HEK293 (cell line): Measurements from ENCODE around the gene COX7A1.

Experiments used
- CTCF ChIA-PET: fragments of 350-600 bp; formaldehyde crosslinking; extraction: SDS; loops from one replicate; lab custom pipeline; 2021; ENCODE audit warnings: antibody characterized with exemption; lab: Yijun Ruan, JAX
- POLR2A ChIA-PET: fragments of 300-600 bp; formaldehyde crosslinking; extraction: SDS; loops from one replicate; lab custom pipeline; 2020; ENCODE audit warnings: antibody characterized with exemption, inconsistent platforms; lab: Yijun Ruan, JAX
- H3K27ac ChIP-seq: fragments of 200-500 bp; sonication (Bioruptor generic); 2 replicates; pipeline ENCODE4 v1.5.1; 2014; ENCODE audit warnings: low read depth, low read length, control low read depth, inconsistent platforms; ENCODE audit errors: extremely low read depth
- H3K36me3 ChIP-seq, 2 experiments: fragments of 200-500 bp in 1 of 2; sonication (Bioruptor generic) in 1 of 2; 1 replicate in 1 of 2; 2 replicates in 1 of 2; pipeline ENCODE4 v1.5.1; 2014 to 2017; ENCODE audit warnings: inconsistent platforms in 2 of 2, low read length in 2 of 2; ENCODE audit not compliant: control insufficient read depth in 2 of 2, insufficient read depth in 1 of 2
- H3K4me1 ChIP-seq: fragments of 200-500 bp; sonication (Bioruptor generic); 2 replicates; pipeline ENCODE4 v1.5.1; 2014; ENCODE audit warnings: mild to moderate bottlenecking, low read length, inconsistent platforms; ENCODE audit not compliant: control insufficient read depth, insufficient read depth
- H3K4me3 ChIP-seq: 2 replicates; pipeline ENCODE4 v1.5.1; 2011; ENCODE audit warnings: low read depth, mild to moderate bottlenecking, control low read depth, low read length, moderate library complexity
- H3K9me3 ChIP-seq: fragments of 200-500 bp; sonication (Bioruptor generic); 2 replicates; pipeline ENCODE4 v1.5.1; 2014; ENCODE audit warnings: low read depth, low read length, inconsistent platforms; ENCODE audit not compliant: control insufficient read depth, insufficient read depth
- GLIS1 ChIP-seq: fragments of 450-650 bp; formaldehyde crosslinking; IDR thresholded peaks from 2 replicates; pipeline ENCODE4 v1.5.1; 2016; ENCODE audit warnings: missing biosample characterization, missing genetic modification characterization
- HOXD13 ChIP-seq: sonication (generic); formaldehyde crosslinking; IDR thresholded peaks from 2 replicates; pipeline ENCODE4 v1.8.0; 2022; ENCODE audit warnings: missing genetic modification reagents, borderline replicate concordance
- KLF16 ChIP-seq: fragments of 450-650 bp; formaldehyde crosslinking; IDR thresholded peaks from 2 replicates; pipeline ENCODE4 v1.5.1; 2017; ENCODE audit warnings: missing biosample characterization, missing genetic modification characterization
- MZF1 ChIP-seq: fragments of 450-650 bp; formaldehyde crosslinking; IDR thresholded peaks from 2 replicates; pipeline ENCODE4 v1.5.1; 2017; ENCODE audit warnings: missing biosample characterization, missing genetic modification characterization, borderline replicate concordance
- SP2 ChIP-seq: fragments of 450-650 bp; formaldehyde crosslinking; IDR thresholded peaks from 2 replicates; pipeline ENCODE4 v1.5.1; 2016; ENCODE audit warnings: missing biosample characterization, missing genetic modification characterization
- SP3 ChIP-seq: fragments of 450-650 bp; formaldehyde crosslinking; IDR thresholded peaks from 2 replicates; pipeline ENCODE4 v1.5.1; 2016; ENCODE audit warnings: missing biosample characterization, missing genetic modification characterization
- SP7 ChIP-seq: fragments of 450-650 bp; formaldehyde crosslinking; IDR thresholded peaks from 2 replicates; pipeline ENCODE4 v1.5.1; 2016; ENCODE audit warnings: missing biosample characterization, missing genetic modification characterization
- ZBTB7A ChIP-seq: fragments of 450-650 bp; formaldehyde crosslinking; IDR thresholded peaks from 2 replicates; pipeline ENCODE4 v1.5.1; 2016; ENCODE audit warnings: low read depth, missing biosample characterization, missing genetic modification characterization
- ZNF202 ChIP-seq: fragments of 450-650 bp; formaldehyde crosslinking; IDR thresholded peaks from 2 replicates; pipeline ENCODE4 v1.5.1; 2016; ENCODE audit warnings: missing biosample characterization, missing genetic modification characterization, borderline replicate concordance
- ZNF514 ChIP-seq: fragments of 450-650 bp; formaldehyde crosslinking; IDR thresholded peaks from 2 replicates; pipeline ENCODE4 v1.5.1; 2016; ENCODE audit warnings: missing biosample characterization, missing genetic modification characterization
- ZNF600 ChIP-seq: fragments of 450-650 bp; formaldehyde crosslinking; IDR thresholded peaks from 2 replicates; pipeline ENCODE4 v1.5.1; 2016; ENCODE audit warnings: missing biosample characterization, missing genetic modification characterization
- ZSCAN16 ChIP-seq: fragments of 450-650 bp; formaldehyde crosslinking; IDR thresholded peaks from 2 replicates; pipeline ENCODE4 v1.5.1; 2016; ENCODE audit warnings: missing biosample characterization, missing genetic modification characterization
- ZSCAN30 ChIP-seq: fragments of 450-650 bp; IDR thresholded peaks from 2 replicates; pipeline ENCODE4 v1.5.1; 2018; ENCODE audit warnings: missing biosample characterization, mild to moderate bottlenecking, missing genetic modification characterization, moderate library complexity
- ZXDB ChIP-seq: fragments of 450-650 bp; formaldehyde crosslinking; IDR thresholded peaks from 2 replicates; pipeline ENCODE4 v1.5.1; 2016; ENCODE audit warnings: missing biosample characterization, missing genetic modification characterization
- TF ChIP-seq, protein P1 (sequence below): fragments of 450-650 bp; formaldehyde crosslinking; IDR thresholded peaks from 2 replicates; pipeline ENCODE4 v1.5.1; 2016; ENCODE audit warnings: missing biosample characterization, missing genetic modification characterization
- TF ChIP-seq, protein P2 (sequence below): fragments of 450-650 bp; formaldehyde crosslinking; IDR thresholded peaks from 2 replicates; pipeline ENCODE4 v1.5.1; 2017; ENCODE audit warnings: missing biosample characterization, mild to moderate bottlenecking, missing genetic modification characterization, moderate library complexity
- TF ChIP-seq, protein P3 (sequence below): fragments of 450-650 bp; formaldehyde crosslinking; IDR thresholded peaks from 2 replicates; pipeline ENCODE4 v1.5.1; 2016; ENCODE audit warnings: missing biosample characterization, missing genetic modification characterization, borderline replicate concordance
- TF ChIP-seq, protein P4 (sequence below): fragments of 450-650 bp; formaldehyde crosslinking; IDR thresholded peaks from 2 replicates; pipeline ENCODE4; 2016; ENCODE audit warnings: missing biosample characterization, missing genetic modification characterization
- TF ChIP-seq, protein P5 (sequence below): fragments of 450-650 bp; formaldehyde crosslinking; IDR thresholded peaks from 2 replicates; pipeline ENCODE4 v1.5.1; 2016; ENCODE audit warnings: missing biosample characterization, missing genetic modification characterization
- TF ChIP-seq, protein P6 (sequence below): fragments of 450-650 bp; formaldehyde crosslinking; IDR thresholded peaks from 2 replicates; pipeline ENCODE4 v1.5.1; 2016; ENCODE audit warnings: missing biosample characterization, missing genetic modification characterization
- TF ChIP-seq, protein P7 (sequence below): fragments of 450-650 bp; formaldehyde crosslinking; IDR thresholded peaks from 2 replicates; pipeline ENCODE4 v1.5.1; 2016; ENCODE audit warnings: missing biosample characterization, missing genetic modification characterization

Gene COX7A1

DNA sequence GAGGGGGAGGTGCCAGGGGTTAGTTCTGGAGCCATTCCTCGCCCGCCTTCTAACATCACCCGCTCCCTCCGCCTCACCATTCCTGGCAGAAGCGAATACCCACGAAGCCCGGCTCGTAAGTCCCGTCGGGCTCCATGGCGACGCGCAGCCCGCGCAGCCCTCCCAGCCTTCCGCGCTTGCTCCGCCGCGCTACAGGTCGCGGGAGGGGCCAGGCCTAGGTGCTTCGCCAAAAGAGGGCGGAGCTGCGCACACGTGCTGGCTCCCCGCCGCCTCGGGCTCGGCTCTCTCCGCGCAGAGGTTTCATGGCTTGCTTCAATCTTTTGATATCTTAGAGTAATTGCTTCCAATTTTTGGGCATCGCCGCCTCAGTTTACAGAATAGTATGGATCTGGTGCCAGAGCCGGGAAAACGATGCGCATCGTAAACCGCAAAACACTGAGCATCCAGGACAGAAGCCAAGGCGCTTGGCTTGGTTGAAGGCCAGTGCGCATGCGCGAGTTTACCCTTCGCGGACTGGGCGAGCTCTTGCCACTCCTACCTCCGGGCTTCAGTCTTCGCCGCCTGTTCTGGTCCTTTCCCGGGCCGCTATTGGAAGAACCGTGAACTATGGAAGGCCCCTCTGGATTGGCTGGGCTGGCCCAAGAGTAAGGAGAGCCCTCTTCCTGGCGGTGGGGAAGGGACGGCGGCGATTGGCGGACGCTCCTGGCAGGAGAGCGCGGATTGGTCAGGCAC lies 37.4 kb downstream of the COX7A1 start, which contains the start of gene POLR2I (continued):
- TF ChIP-seq, protein P1, sequence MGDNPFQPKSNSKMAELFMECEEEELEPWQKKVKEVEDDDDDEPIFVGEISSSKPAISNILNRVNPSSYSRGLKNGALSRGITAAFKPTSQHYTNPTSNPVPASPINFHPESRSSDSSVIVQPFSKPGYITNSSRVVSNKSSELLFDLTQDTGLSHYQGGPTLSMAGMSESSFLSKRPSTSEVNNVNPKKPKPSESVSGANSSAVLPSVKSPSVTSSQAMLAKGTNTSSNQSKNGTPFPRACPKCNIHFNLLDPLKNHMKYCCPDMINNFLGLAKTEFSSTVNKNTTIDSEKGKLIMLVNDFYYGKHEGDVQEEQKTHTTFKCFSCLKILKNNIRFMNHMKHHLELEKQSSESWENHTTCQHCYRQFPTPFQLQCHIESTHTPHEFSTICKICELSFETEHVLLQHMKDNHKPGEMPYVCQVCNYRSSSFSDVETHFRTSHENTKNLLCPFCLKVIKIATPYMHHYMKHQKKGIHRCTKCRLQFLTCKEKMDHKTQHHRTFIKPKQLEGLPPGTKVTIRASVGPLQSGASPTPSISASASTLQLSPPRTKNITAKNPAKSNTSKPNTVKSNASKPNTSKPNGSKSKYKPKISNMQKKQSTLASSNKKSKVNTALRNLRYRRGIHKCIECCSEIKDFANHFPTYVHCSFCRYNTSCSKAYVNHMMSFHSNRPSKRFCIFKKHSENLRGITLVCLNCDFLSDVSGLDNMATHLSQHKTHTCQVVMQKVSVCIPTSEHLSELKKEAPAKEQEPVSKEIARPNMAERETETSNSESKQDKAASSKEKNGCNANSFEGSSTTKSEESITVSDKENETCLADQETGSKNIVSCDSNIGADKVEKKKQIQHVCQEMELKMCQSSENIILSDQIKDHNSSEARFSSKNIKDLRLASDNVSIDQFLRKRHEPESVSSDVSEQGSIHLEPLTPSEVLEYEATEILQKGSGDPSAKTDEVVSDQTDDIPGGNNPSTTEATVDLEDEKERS (tag by site-specific recombination) = no peak
- no peak for TF ChIP-seq ZNF202 (tag by site-specific recombination)
- TF ChIP-seq, protein P2, sequence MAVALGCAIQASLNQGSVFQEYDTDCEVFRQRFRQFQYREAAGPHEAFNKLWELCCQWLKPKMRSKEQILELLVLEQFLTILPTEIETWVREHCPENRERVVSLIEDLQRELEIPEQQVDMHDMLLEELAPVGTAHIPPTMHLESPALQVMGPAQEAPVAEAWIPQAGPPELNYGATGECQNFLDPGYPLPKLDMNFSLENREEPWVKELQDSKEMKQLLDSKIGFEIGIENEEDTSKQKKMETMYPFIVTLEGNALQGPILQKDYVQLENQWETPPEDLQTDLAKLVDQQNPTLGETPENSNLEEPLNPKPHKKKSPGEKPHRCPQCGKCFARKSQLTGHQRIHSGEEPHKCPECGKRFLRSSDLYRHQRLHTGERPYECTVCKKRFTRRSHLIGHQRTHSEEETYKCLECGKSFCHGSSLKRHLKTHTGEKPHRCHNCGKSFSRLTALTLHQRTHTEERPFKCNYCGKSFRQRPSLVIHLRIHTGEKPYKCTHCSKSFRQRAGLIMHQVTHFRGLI = peak; percentile 85
- peak; percentile 98 for TF ChIP-seq ZSCAN30 (tag by site-specific recombination)
- TF ChIP-seq GLIS1 = peak; percentile 41; the same call in 1 of the 2 replicates
- TF ChIP-seq ZSCAN16 (tag by site-specific recombination) = peak; percentile 4; the same call in 1 of the 2 replicates
- peak; percentile 85; the same call in 1 of the 2 replicates for TF ChIP-seq SP7 (tag by site-specific recombination)
- TF ChIP-seq, protein P3, sequence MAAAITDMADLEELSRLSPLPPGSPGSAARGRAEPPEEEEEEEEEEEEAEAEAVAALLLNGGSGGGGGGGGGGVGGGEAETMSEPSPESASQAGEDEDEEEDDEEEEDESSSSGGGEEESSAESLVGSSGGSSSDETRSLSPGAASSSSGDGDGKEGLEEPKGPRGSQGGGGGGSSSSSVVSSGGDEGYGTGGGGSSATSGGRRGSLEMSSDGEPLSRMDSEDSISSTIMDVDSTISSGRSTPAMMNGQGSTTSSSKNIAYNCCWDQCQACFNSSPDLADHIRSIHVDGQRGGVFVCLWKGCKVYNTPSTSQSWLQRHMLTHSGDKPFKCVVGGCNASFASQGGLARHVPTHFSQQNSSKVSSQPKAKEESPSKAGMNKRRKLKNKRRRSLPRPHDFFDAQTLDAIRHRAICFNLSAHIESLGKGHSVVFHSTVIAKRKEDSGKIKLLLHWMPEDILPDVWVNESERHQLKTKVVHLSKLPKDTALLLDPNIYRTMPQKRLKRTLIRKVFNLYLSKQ = no peak
- TF ChIP-seq, protein P4, sequence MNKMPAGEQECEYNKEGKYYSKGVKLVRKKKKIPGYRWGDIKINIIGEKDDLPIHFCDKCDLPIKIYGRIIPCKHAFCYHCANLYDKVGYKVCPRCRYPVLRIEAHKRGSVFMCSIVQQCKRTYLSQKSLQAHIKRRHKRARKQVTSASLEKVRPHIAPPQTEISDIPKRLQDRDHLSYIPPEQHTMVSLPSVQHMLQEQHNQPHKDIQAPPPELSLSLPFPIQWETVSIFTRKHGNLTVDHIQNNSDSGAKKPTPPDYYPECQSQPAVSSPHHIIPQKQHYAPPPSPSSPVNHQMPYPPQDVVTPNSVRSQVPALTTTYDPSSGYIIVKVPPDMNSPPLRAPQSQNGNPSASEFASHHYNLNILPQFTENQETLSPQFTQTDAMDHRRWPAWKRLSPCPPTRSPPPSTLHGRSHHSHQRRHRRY (tag by site-specific recombination) = 0 out of 2 replicates have a peak, but pooled peaks have one; percentile 14
- TF ChIP-seq ZBTB7A (tag by site-specific recombination) = peak; percentile 88; the same call in 1 of the 2 replicates
- TF ChIP-seq ZXDB (tag by site-specific recombination) = peak; percentile 92
- TF ChIP-seq SP3 (tag by site-specific recombination) = peak; percentile 56

DNA sequence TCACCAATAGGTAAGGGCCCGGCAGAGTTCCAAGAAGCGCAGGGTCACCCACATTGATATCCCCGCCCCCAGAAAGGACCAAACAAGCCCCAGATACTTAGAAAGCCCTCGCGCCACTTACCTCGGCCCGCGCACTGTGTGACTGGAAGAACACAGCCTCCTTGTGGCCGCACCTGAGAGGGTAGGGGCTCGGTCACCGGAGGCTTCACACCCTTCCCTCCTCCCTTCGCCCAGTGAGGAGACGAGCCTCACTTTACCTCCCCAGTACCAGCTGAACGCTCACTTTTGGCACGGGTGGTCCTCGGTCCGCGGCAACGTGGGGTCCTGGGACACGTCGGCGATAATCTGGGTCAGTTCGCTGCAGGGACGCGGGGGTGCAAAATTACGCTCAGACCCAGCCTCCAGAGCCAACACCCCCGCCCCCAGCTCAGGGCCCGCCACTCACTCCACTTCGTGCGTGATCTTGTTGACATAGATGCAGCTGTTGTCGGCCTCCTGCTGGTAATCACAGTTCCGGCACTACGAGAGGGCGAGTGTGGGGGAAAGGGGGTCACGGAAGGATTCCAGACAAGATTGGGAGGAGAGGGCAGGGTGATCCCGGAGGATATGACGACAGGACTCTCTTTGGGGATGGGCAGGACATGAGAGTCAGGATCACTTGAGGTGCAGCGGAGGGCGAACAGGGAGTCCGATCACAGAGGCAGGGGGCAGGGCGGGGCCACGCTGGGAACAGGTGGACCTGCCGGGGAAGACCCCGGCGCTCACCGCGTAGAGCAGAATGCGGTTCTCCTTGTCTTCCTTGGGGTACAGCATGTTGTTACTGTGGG lies 38.1 kb downstream of the COX7A1 start:
- POLR2A ChIA-PET = interaction anchor here (0.6 to 4.5 kb wide), 16 partner anchors 11 to 376 kb away, joined by 3 to 96 read pairs (median 6); partner anchors contain the start of genes ALKBH6, THAP8 and ZNF566
- Histone ChIP-seq H3K9me3 (no peaks in the 10 kb centered on the region), H3K4me1 (peaks cover 19% of the 10 kb centered on the region), H3K36me3 (peaks cover 50 to 60% of the 10 kb centered on the region in 2 experiments), H3K27ac (peak overlapping the region; percentile 92), H3K4me3 (peak overlapping the region; percentile 51)
- CTCF ChIA-PET = interaction anchor here (0.6 to 3.8 kb wide), 8 partner anchors 39 to 421 kb away, joined by 3 to 23 read pairs (median 4); partner anchors contain the start of genes ALKBH6 and THAP8
- TF ChIP-seq SP2 = peak; percentile 67
- TF ChIP-seq, protein P5, sequence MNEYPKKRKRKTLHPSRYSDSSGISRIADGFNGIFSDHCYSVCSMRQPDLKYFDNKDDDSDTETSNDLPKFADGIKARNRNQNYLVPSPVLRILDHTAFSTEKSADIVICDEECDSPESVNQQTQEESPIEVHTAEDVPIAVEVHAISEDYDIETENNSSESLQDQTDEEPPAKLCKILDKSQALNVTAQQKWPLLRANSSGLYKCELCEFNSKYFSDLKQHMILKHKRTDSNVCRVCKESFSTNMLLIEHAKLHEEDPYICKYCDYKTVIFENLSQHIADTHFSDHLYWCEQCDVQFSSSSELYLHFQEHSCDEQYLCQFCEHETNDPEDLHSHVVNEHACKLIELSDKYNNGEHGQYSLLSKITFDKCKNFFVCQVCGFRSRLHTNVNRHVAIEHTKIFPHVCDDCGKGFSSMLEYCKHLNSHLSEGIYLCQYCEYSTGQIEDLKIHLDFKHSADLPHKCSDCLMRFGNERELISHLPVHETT (tag by site-specific recombination) = no peak
- TF ChIP-seq, protein P6, sequence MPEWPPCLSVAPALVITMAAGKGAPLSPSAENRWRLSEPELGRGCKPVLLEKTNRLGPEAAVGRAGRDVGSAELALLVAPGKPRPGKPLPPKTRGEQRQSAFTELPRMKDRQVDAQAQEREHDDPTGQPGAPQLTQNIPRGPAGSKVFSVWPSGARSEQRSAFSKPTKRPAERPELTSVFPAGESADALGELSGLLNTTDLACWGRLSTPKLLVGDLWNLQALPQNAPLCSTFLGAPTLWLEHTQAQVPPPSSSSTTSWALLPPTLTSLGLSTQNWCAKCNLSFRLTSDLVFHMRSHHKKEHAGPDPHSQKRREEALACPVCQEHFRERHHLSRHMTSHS (tag by site-specific recombination) = peak; percentile 56; the same call in 1 of the 2 replicates
- TF ChIP-seq MZF1 (tag by site-specific recombination) = no peak
- TF ChIP-seq, protein P7, sequence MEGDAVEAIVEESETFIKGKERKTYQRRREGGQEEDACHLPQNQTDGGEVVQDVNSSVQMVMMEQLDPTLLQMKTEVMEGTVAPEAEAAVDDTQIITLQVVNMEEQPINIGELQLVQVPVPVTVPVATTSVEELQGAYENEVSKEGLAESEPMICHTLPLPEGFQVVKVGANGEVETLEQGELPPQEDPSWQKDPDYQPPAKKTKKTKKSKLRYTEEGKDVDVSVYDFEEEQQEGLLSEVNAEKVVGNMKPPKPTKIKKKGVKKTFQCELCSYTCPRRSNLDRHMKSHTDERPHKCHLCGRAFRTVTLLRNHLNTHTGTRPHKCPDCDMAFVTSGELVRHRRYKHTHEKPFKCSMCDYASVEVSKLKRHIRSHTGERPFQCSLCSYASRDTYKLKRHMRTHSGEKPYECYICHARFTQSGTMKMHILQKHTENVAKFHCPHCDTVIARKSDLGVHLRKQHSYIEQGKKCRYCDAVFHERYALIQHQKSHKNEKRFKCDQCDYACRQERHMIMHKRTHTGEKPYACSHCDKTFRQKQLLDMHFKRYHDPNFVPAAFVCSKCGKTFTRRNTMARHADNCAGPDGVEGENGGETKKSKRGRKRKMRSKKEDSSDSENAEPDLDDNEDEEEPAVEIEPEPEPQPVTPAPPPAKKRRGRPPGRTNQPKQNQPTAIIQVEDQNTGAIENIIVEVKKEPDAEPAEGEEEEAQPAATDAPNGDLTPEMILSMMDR (tag by site-specific recombination) = peak; percentile 32; the same call in 1 of the 2 replicates
- no peak for TF ChIP-seq ZNF514 (tag by site-specific recombination)
- TF ChIP-seq SP3 (tag by site-specific recombination) = no peak
- TF ChIP-seq ZNF600 (tag by site-specific recombination) = no peak
- no peak for TF ChIP-seq HOXD13
- no peak for TF ChIP-seq KLF16 (tag by site-specific recombination)
